ENCODE measurements around the gene ALG9. TPM values are rescaled to one million over a fixed set of nuclear protein-coding genes. Genes with fewer than 3 reads are reported as not detected.

The ALG9 gene
- total and polyA plus RNA-seq, 2 donors (not counting 1 experiment from before 2014, with no cell fraction given): 30.9 to 43.8 TPM

DNA sequence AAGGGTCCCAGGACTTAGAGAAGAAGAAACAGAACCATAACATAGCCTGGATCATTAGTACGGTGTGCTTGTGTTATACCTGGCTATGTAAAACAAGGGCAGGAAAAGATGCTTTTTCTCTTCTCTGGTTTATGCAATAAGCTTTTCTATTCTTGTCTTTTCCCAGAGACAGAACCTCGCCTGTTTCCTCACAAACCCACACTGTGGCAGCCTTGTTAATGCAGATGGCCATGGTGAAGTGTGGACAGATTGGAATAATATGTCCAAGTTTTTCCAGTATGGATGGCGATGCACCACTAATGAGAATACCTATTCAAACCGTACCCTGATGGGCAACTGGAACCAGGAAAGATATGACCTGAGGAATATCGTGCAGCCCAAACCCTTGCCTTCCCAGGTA is 10.8 kb upstream of the ALG9 start:
- no peak overlapping the region for H2AFZ ChIP-seq (ENCODE audit: low read length)
- DNase-seq (ENCODE audit: low read depth in 2 of 2): no peak

DNA sequence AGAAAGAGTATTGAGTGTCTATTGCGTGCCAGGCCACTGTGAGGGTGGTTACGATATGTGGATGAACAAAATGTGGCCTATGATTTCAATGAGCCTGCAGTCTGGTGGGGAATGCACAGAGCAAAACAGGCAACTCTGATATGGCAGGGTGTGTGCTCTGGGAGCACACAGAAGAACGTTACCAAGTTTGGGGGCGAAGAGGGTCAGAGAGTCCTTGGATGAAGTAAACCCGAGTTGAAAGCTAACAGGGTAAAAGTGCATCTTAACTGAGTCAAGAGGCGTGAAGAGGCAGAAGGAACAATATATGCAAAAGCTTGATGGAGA is 8.2 kb upstream of the ALG9 start:
- Histone ChIP-seq H3K79me2 (ENCODE audit: control insufficient read depth, insufficient read depth, low read length) (no peaks in the 10 kb centered on the region), H3K4me2 (ENCODE audit: extremely low read depth, insufficient read depth, low read length) (peak overlapping the region; percentile 99), H3K9ac (ENCODE audit: insufficient read depth, low read length) (peak overlapping the region; percentile 87), H3K27me3 (ENCODE audit: control insufficient read depth, insufficient read depth, low read length) (no peaks in the 10 kb centered on the region), H3K36me3 (ENCODE audit: control insufficient read depth, insufficient read depth, low read length) (no peaks in the 10 kb centered on the region), H3K4me3 (replicated peaks in 1 of 4; ENCODE audit: control extremely low read depth in 1 of 4, insufficient read depth in 1 of 4, low read depth in 3 of 4, low read length in 4 of 4) (peak overlapping the region; percentile 87 to 94 (median 90)), H3K9me3 (ENCODE audit: control insufficient read depth, insufficient read depth, low read depth, low read length) (no peaks in the 10 kb centered on the region), H3K27ac (ENCODE audit: insufficient read depth, low read length) (peak overlapping the region; percentile 100), H3K4me1 (ENCODE audit: control insufficient read depth, extremely low read depth, insufficient read depth, low read length) (peaks cover 3% of the 10 kb centered on the region), H4K20me1 (ENCODE audit: control insufficient read depth, extremely low read depth, insufficient read depth, low read length) (no peaks in the 10 kb centered on the region), H2AFZ (ENCODE audit: low read length) (peak overlapping the region; percentile 100)
- DNase-seq (ENCODE audit: low read depth in 2 of 2): peak in 1 of 2 donors; percentile 3
- TF ChIP-seq EZH2 (IDR thresholded peaks at IDR 0.05; ENCODE audit: low read length, missing control alignments): no peak
- TF ChIP-seq, protein P1, sequence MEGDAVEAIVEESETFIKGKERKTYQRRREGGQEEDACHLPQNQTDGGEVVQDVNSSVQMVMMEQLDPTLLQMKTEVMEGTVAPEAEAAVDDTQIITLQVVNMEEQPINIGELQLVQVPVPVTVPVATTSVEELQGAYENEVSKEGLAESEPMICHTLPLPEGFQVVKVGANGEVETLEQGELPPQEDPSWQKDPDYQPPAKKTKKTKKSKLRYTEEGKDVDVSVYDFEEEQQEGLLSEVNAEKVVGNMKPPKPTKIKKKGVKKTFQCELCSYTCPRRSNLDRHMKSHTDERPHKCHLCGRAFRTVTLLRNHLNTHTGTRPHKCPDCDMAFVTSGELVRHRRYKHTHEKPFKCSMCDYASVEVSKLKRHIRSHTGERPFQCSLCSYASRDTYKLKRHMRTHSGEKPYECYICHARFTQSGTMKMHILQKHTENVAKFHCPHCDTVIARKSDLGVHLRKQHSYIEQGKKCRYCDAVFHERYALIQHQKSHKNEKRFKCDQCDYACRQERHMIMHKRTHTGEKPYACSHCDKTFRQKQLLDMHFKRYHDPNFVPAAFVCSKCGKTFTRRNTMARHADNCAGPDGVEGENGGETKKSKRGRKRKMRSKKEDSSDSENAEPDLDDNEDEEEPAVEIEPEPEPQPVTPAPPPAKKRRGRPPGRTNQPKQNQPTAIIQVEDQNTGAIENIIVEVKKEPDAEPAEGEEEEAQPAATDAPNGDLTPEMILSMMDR (conservative IDR thresholded peaks at IDR 0.05 in 1 of 2, IDR thresholded peaks at IDR 0.05 in 1 of 2; ENCODE audit: low read depth in 1 of 2, low read length in 2 of 2): no peak

More for the DNA sequence above, 10.8 kb upstream of the ALG9 start:
- no peak overlapping the region for H3K9ac ChIP-seq (ENCODE audit: insufficient read depth, low read length)
- H3K36me3 ChIP-seq (ENCODE audit: control insufficient read depth, insufficient read depth, low read length): no peaks in the 10 kb centered on the region
- H3K27me3 ChIP-seq (ENCODE audit: control insufficient read depth, insufficient read depth, low read length): no peaks in the 10 kb centered on the region
- H3K4me1 ChIP-seq (ENCODE audit: control insufficient read depth, extremely low read depth, insufficient read depth, low read length): peaks cover 3% of the 10 kb centered on the region
- no peak for TF ChIP-seq EZH2 (IDR thresholded peaks at IDR 0.05; ENCODE audit: low read length, missing control alignments)
- TF ChIP-seq, protein P1 (conservative IDR thresholded peaks at IDR 0.05 in 1 of 2, IDR thresholded peaks at IDR 0.05 in 1 of 2; ENCODE audit: low read depth in 1 of 2, low read length in 2 of 2): no peak
- no peak overlapping the region for H3K27ac ChIP-seq (ENCODE audit: insufficient read depth, low read length)
- H4K20me1 ChIP-seq (ENCODE audit: control insufficient read depth, extremely low read depth, insufficient read depth, low read length): no peaks in the 10 kb centered on the region
- no peak overlapping the region for H3K4me2 ChIP-seq (ENCODE audit: extremely low read depth, insufficient read depth, low read length)
- no peak overlapping the region for H3K4me3 ChIP-seq (replicated peaks in 1 of 4; ENCODE audit: control extremely low read depth in 1 of 4, insufficient read depth in 1 of 4, low read depth in 3 of 4, low read length in 4 of 4)
- no peaks in the 10 kb centered on the region for H3K79me2 ChIP-seq (ENCODE audit: control insufficient read depth, insufficient read depth, low read length)
- H3K9me3 ChIP-seq (ENCODE audit: control insufficient read depth, insufficient read depth, low read depth, low read length): no peaks in the 10 kb centered on the region

DNA sequence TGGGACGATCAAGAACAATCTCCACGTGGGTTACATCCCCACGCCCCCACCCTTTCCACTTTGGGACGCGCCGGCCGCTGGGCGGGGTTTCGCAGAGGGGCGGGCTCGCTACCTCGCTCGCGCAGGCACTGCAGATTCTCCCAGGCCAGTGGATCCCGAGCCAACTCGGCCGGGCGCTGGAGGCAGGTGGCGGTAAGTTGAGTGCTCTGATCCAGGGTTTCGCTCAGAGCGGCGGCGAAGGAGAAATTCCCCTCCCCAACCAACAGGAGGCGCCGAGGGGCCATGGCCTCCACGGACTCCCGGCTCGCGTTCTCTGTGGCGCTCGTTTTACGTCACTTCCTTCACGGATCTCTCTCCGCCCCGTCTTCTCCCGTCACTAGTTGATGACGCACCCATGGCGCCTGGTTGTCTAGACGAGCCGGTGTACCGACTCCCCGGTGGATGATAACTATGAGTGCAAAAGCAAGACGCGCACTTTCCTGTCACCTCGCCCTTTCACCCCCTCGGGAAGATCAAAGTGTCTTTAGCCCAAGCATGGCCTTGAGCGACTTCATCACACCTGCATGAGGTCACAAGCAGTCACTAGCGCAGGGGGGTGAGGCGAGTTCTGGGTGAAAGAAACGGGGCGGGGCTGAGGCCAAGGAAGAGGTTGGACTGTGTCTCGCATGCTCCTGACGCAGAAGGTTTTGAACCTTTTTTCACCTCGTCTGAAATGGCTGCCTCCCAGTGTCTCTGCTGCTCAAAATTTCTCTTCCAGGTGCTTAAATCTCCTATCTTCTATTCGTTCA is 7.7 kb upstream of the ALG9 start, which contains the start of the genes CFAP68 and FDXACB1:
CFAP68 (plus strand) TSS at position 693 of the 788 bp plus-strand sequence; CDS start at position 713, 20 bp downstream.
FDXACB1 (minus strand) TSS at position 317 of the 788 bp plus-strand sequence; CDS start at position 284, 33 bp downstream.
- Histone ChIP-seq H3K79me2 (ENCODE audit: control insufficient read depth, insufficient read depth, low read length) (no peaks in the 10 kb centered on the region), H3K4me2 (ENCODE audit: extremely low read depth, insufficient read depth, low read length) (peak within 1 kb of the TSS; percentile 100), H3K9me3 (ENCODE audit: control insufficient read depth, insufficient read depth, low read depth, low read length) (no peaks in the 10 kb centered on the region), H3K4me1 (ENCODE audit: control insufficient read depth, extremely low read depth, insufficient read depth, low read length) (peaks cover 3% of the 10 kb centered on the region), H3K27me3 (ENCODE audit: control insufficient read depth, insufficient read depth, low read length) (no peaks in the 10 kb centered on the region), H3K9ac (ENCODE audit: insufficient read depth, low read length) (peak within 1 kb of the TSS; percentile 87), H4K20me1 (ENCODE audit: control insufficient read depth, extremely low read depth, insufficient read depth, low read length) (no peaks in the 10 kb centered on the region), H3K27ac (ENCODE audit: insufficient read depth, low read length) (peak within 1 kb of the TSS; percentile 100), H2AFZ (ENCODE audit: low read length) (peak within 1 kb of the TSS; percentile 100), H3K4me3 (replicated peaks in 1 of 4; ENCODE audit: control extremely low read depth in 1 of 4, insufficient read depth in 1 of 4, low read depth in 3 of 4, low read length in 4 of 4) (peak within 1 kb of the TSS; percentile 87 to 94 (median 90)), H3K36me3 (ENCODE audit: control insufficient read depth, insufficient read depth, low read length) (no peaks in the 10 kb centered on the region)
- DNase-seq (ENCODE audit: low read depth in 2 of 2): peak; percentile 97 to 98
- TF ChIP-seq EZH2 (IDR thresholded peaks at IDR 0.05; ENCODE audit: low read length, missing control alignments): no peak
- TF ChIP-seq, protein P1 (conservative IDR thresholded peaks at IDR 0.05 in 1 of 2, IDR thresholded peaks at IDR 0.05 in 1 of 2; ENCODE audit: low read depth in 1 of 2, low read length in 2 of 2): peak; percentile 90 to 94
